ENCODE results near the gene MUCL3. TPM values are rescaled to one million over a fixed set of nuclear protein-coding genes. Genes with fewer than 3 reads are reported as not detected.
"Not testable (repeated sequence)": the region's sequence is repeated elsewhere in the genome, so short reads cannot be mapped to it uniquely, and the experiment has no call there.

Gene MUCL3
- total and polyA plus RNA-seq, 3 donors from 2014 or later, result 0.19 to 0.45 TPM; not detected in 1

GRCh38 chr6:30962716-30963115 lies 21.9 kb downstream of the MUCL3 start:
- intact Hi-C loops (cut with DNase I; ENCODE audit: low total_unique reads), result no loop called here
- H3K9me3 ChIP-seq, result no peaks in the 10 kb centered on the region
- no peaks in the 10 kb centered on the region for H3K4me1 ChIP-seq
- no peak for DNase-seq
- no peak overlapping the region for H3K27ac ChIP-seq
- H3K4me3 ChIP-seq, result no peak overlapping the region
- no peaks in the 10 kb centered on the region for H3K27me3 ChIP-seq
- no peaks in the 10 kb centered on the region for H3K36me3 ChIP-seq (ENCODE audit: low read depth, missing control alignments)
- TF ChIP-seq CTCF (IDR thresholded peaks at IDR 0.05), result no peak
- no peak for TF ChIP-seq POLR2A (IDR thresholded peaks at IDR 0.05)

GRCh38 chr6:30963641-30964040 lies 22.9 kb downstream of the MUCL3 start:
- no peaks in the 10 kb centered on the region for H3K36me3 ChIP-seq (ENCODE audit: low read depth, missing control alignments)
- H3K4me3 ChIP-seq, result no peak overlapping the region
- intact Hi-C loops (cut with DNase I; ENCODE audit: low total_unique reads), result no loop called here
- H3K9me3 ChIP-seq, result no peaks in the 10 kb centered on the region
- TF ChIP-seq CTCF (IDR thresholded peaks at IDR 0.05) (no peak), POLR2A (IDR thresholded peaks at IDR 0.05) (no peak)
- no peaks in the 10 kb centered on the region for H3K4me1 ChIP-seq
- no peaks in the 10 kb centered on the region for H3K27me3 ChIP-seq
- 77 to 86% methylated on average over 6 of the region's 6 CpGs for WGBS, 2 donors
- no peak for DNase-seq
- H3K27ac ChIP-seq, result no peak overlapping the region

- 82 to 98% methylated on average over 4 of the region's 4 CpGs for WGBS, 2 donors
- intact Hi-C loops (cut with DNase I; ENCODE audit: low total_unique reads), result no loop called here
Measured at GRCh38 chr6:30964075-30964474, 23.3 kb downstream of the MUCL3 start.

GRCh38 chr6:30965140-30965601 lies 24.4 kb downstream of the MUCL3 start:
- Histone ChIP-seq H3K27ac (no peak overlapping the region), H3K4me1 (no peaks in the 10 kb centered on the region), H3K36me3 (ENCODE audit: low read depth, missing control alignments) (no peaks in the 10 kb centered on the region), H3K9me3 (no peaks in the 10 kb centered on the region), H3K27me3 (no peaks in the 10 kb centered on the region), H3K4me3 (no peak overlapping the region)
- intact Hi-C loops (cut with DNase I; ENCODE audit: low total_unique reads), result no loop called here
- DNase-seq, result no peak
- WGBS, 2 donors, result 94 to 95% methylated on average over 5 of the region's 5 CpGs
- TF ChIP-seq CTCF (IDR thresholded peaks at IDR 0.05), result no peak
- no peak for TF ChIP-seq POLR2A (IDR thresholded peaks at IDR 0.05)

More at GRCh38 chr6:30964075-30964474, 23.3 kb downstream of the MUCL3 start:
- no peaks in the 10 kb centered on the region for H3K36me3 ChIP-seq (ENCODE audit: low read depth, missing control alignments)
- H3K27ac ChIP-seq, result no peak overlapping the region
- TF ChIP-seq CTCF (IDR thresholded peaks at IDR 0.05), result no peak
- no peak for TF ChIP-seq POLR2A (IDR thresholded peaks at IDR 0.05)
- no peaks in the 10 kb centered on the region for H3K27me3 ChIP-seq
- no peaks in the 10 kb centered on the region for H3K4me1 ChIP-seq
- no peak overlapping the region for H3K4me3 ChIP-seq
- DNase-seq, result no peak
- no peaks in the 10 kb centered on the region for H3K9me3 ChIP-seq

- 86 to 89% methylated on average over 3 of the region's 3 CpGs for WGBS, 2 donors
- Histone ChIP-seq H3K4me3 (no peak overlapping the region), H3K27me3 (no peaks in the 10 kb centered on the region), H3K4me1 (no peaks in the 10 kb centered on the region), H3K9me3 (no peaks in the 10 kb centered on the region), H3K36me3 (ENCODE audit: low read depth, missing control alignments) (no peaks in the 10 kb centered on the region), H3K27ac (no peak overlapping the region)
- TF ChIP-seq POLR2A (IDR thresholded peaks at IDR 0.05) (no peak), CTCF (IDR thresholded peaks at IDR 0.05) (no peak)
- intact Hi-C loops (cut with DNase I; ENCODE audit: low total_unique reads), result no loop called here
- DNase-seq, result no peak
Measured at GRCh38 chr6:30966154-30966553, 25.4 kb downstream of the MUCL3 start.

GRCh38 chr6:30969171-30969570 lies 28.4 kb downstream of the MUCL3 start:
- DNase-seq, result not testable (repeated sequence)

More at GRCh38 chr6:30969171-30969570, 28.4 kb downstream of the MUCL3 start:
- H3K9me3 ChIP-seq; intact Hi-C loops (cut with DNase I; ENCODE audit: low total_unique reads); H3K4me1 ChIP-seq; H3K4me3 ChIP-seq; H3K27me3 ChIP-seq; H3K36me3 ChIP-seq (ENCODE audit: low read depth, missing control alignments); H3K27ac ChIP-seq: not testable (repeated sequence)
- 93% methylated on average over 6 of the region's 6 CpGs for WGBS, 2 donors
